Fibroblast of mammary gland (primary cell): ENCODE results near the gene EXOC6B.

Experiments used
- DNase-seq: peaks from one replicate; pipeline ENCODE4 v3.0.0-alpha.2; 2010; ENCODE audit warnings: low read depth
- H3K4me3 ChIP-seq: 2 replicates; pipeline ENCODE4 v1.5.1; 2011; ENCODE audit warnings: low read depth, mild to moderate bottlenecking, low read length, moderate library complexity; ENCODE audit not compliant: control insufficient read depth
- CTCF ChIP-seq: conservative IDR thresholded peaks from 2 replicates; pipeline ENCODE4 v1.5.1; 2011; ENCODE audit warnings: low read depth, low read length, inconsistent platforms; ENCODE audit not compliant: control insufficient read depth, insufficient read depth

The EXOC6B gene

DNA sequence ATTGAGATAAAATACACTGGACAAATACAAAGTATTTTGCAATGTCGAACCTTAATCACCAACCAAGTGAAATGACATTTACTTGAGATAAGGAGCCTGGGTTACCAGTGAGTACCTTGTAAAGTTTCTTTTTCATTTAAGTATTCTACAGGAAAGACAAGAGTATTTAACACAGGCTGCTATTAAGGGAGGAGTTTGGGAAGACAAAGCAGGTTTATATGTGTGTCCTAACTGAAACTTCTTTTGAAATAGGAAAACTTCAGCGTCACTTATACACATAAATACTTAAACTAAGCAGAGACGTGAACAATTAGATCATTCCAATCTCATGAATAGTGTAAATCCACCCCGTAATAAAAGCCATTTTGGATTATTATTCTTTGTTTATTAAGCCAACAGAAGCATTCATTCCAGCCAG is 551.4 kb downstream of the EXOC6B start:
- TF ChIP-seq CTCF = no peak
- DNase-seq = no peak
- no peak overlapping the region for H3K4me3 ChIP-seq

GRCh38 chr2:72273384-72273783 is 552.4 kb downstream of the EXOC6B start:
- H3K4me3 ChIP-seq = no peak overlapping the region
- DNase-seq = no peak
- no peak for TF ChIP-seq CTCF

- H3K4me3 ChIP-seq = no peak overlapping the region
- DNase-seq = no peak
- no peak for TF ChIP-seq CTCF
Observed at GRCh38 chr2:72271766-72272641, 553.8 kb downstream of the EXOC6B start.

DNA sequence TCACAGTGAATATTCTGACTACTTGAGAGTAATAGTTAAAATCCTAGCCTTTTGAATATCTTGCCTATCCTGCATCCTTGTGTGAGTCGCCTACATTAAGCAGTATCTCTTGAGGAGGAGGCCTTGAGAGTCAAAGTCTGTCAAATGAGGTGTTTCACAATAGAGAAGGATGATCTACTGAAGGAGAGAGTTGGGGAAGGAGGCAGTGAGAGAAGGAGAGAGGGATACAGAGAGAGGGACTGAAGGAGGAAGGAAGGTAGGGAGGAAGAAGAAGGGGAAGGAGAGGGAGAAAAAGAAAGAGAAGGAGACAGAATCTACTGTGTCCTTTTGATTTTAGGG is 554.6 kb downstream of the EXOC6B start:
- no peak for TF ChIP-seq CTCF
- H3K4me3 ChIP-seq = no peak overlapping the region
- no peak for DNase-seq

- H3K4me3 ChIP-seq = no peak overlapping the region
- DNase-seq = no peak
- TF ChIP-seq CTCF = no peak
Observed at GRCh38 chr2:72270556-72271275, 555.1 kb downstream of the EXOC6B start.

DNA sequence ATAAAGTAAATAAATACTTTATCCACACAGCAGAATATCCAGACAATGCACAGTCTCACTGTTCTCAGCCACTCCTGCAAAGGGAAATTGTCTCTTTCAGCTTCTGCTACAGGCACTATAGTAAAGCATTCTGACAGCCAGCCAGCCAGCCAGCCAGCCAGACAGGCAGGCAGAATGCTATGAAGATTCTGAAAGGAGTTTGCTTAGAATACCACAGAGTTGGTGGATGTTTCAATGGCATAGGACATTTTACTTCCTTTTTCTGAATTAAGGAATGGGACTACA is 562.1 kb downstream of the EXOC6B start:
- no peak for DNase-seq
- TF ChIP-seq CTCF = no peak
- no peak overlapping the region for H3K4me3 ChIP-seq
